GM12891 (cell line): Measurements from ENCODE around the gene CAMTA2.

Source experiments
- DNase-seq: peaks from one replicate; pipeline ENCODE4 v3.0.0; 2011; ENCODE audit warnings: low spot score; ENCODE audit not compliant: insufficient read length
- FAIRE-seq: peaks from 2 replicates; lab custom pipeline; 2011; peaks lifted over from hg19 to GRCh38; lab: Jason Lieb, UNC
- PAX5 ChIP-seq: IDR thresholded peaks from 2 replicates; pipeline ENCODE4 v1.6.1; 2011; ENCODE audit warnings: low read length, moderate library complexity, mild to moderate bottlenecking; ENCODE audit not compliant: insufficient read depth, severe bottlenecking
- POLR2A ChIP-seq: IDR thresholded peaks from 2 replicates; pipeline ENCODE4 v1.6.1; 2011; ENCODE audit warnings: low read depth, low read length, control low read depth
- POLR2AphosphoS5 ChIP-seq: IDR thresholded peaks from 2 replicates; pipeline ENCODE4 v1.6.1; 2011; ENCODE audit warnings: low read depth, low read length, control low read depth
- POU2F2 ChIP-seq: IDR thresholded peaks from 2 replicates; pipeline ENCODE4 v1.6.1; 2011; ENCODE audit warnings: low read depth, mild to moderate bottlenecking, control low read depth, low read length, moderate library complexity
- SPI1 ChIP-seq: IDR thresholded peaks from 2 replicates; pipeline ENCODE4 v1.6.1; 2011; ENCODE audit warnings: low read depth, low read length, control low read depth
- TAF1 ChIP-seq: IDR thresholded peaks from 2 replicates; pipeline ENCODE4 v1.6.1; 2011; ENCODE audit warnings: low read depth, low read length, control low read depth

The CAMTA2 gene

DNA sequence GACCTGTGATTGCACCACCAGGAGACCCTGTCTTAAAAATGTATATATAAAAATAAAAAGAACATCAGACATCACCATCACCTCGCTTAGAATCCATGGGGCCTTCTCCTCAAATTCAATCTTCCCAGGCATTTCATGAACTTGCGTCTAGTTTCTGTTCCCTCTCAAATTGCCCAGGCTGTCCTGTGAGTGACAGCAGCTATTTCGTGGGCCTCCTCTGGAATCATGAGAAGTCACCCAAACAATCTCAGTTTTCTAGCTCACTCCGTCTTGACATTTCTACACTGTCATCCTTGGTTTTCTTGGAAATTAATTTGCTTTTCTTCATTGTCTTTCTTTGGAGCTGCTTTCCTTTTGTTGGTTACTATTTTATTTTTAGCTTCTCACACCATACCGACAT lies 40.4 kb upstream of the CAMTA2 start:
- no peak for DNase-seq
- TF ChIP-seq POU2F2 (no peak), POLR2AphosphoS5 (no peak), PAX5 (no peak), SPI1 (no peak)
- no peak for FAIRE-seq

DNA sequence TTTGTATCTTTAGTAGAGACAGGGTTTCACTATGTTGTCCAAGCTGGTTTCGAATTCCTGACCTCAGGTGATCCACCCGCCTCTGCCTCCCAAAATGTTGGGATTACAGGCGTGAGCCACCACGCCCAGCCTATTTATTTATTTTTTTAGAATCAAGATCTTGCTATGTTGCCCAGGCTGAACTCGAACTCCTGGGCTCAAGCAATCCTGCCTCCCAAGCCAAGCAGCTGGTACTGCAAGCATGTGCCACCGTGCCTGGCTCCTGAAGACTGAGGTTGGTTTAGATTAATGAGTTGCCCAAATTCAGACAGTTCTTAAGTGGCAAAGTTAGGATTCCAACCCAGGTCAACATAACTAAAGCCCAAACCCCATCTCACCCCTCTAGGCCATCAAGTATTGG lies 39.8 kb upstream of the CAMTA2 start:
- no peak for FAIRE-seq
- DNase-seq, result no peak
- TF ChIP-seq POLR2A (no peak), PAX5 (no peak), POLR2AphosphoS5 (no peak), TAF1 (no peak), SPI1 (no peak), POU2F2 (no peak)

DNA sequence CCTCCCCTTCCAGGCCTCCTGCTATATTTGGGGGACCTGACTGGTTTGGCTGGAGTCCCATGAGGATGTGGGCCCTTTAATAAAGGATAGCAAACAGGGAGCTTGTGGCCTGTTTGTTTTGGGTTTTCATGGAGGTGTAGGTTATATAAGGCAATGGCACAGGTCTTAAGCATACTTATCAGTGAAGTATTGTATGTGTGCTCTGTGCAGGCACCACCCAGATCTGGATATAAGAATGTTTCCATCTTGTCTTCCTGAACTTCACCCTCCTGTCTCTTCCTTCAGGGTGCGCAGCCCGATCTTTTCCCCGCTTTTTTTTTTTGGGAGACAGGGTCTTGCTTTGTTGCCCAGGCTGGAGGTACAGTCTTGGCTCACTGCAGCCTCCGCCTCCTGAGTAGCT lies 37.1 kb upstream of the CAMTA2 start:
- no peak for TF ChIP-seq TAF1
- no peak for TF ChIP-seq PAX5
- FAIRE-seq, result no peak
- DNase-seq, result no peak

DNA sequence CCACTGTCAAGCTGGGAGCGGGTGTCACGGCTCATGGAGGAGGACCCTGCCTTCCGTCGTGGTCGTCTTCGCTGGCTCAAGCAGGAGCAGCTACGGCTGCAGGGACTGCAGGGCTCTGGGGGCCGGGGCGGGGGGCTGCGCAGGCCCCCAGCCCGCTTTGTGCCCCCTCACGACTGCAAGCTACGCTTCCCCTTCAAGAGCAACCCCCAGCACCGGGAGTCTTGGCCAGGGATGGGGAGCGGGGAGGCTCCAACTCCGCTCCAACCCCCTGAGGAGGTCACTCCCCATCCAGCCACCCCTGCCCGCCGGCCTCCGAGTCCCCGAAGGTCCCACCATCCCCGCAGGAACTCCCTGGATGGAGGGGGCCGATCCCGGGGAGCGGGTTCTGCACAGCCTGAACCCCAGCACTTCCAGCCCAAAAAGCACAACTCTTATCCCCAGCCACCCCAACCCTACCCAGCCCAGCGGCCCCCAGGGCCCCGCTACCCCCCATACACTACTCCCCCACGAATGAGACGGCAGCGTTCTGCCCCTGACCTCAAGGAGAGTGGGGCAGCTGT lies 36.2 kb upstream of the CAMTA2 start:
- FAIRE-seq, result no peak

DNA sequence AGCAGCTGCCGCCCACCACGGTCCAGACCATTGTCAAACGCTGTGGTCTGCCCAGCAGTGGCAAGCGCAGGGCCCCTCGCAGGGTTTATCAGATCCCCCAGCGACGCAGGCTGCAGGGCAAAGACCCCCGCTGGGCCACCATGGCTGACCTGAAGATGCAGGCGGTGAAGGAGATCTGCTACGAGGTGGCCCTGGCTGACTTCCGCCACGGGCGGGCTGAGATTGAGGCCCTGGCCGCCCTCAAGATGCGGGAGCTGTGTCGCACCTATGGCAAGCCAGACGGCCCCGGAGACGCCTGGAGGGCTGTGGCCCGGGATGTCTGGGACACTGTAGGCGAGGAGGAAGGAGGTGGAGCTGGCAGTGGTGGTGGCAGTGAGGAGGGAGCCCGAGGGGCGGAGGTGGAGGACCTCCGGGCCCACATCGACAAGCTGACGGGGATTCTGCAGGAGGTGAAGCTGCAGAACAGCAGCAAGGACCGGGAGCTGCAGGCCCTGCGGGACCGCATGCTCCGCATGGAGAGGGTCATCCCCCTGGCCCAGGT lies 34.8 kb upstream of the CAMTA2 start:
- no peak for FAIRE-seq
- DNase-seq, result no peak
- TF ChIP-seq TAF1 (no peak), POLR2AphosphoS5 (no peak), POLR2A (no peak), SPI1 (no peak)

More for the DNA sequence above, 36.2 kb upstream of the CAMTA2 start:
- TF ChIP-seq PAX5, result no peak
- TF ChIP-seq POLR2AphosphoS5, result no peak
- no peak for TF ChIP-seq POU2F2
- no peak for TF ChIP-seq SPI1
- no peak for TF ChIP-seq POLR2A
- no peak for TF ChIP-seq TAF1
- DNase-seq, result no peak

DNA sequence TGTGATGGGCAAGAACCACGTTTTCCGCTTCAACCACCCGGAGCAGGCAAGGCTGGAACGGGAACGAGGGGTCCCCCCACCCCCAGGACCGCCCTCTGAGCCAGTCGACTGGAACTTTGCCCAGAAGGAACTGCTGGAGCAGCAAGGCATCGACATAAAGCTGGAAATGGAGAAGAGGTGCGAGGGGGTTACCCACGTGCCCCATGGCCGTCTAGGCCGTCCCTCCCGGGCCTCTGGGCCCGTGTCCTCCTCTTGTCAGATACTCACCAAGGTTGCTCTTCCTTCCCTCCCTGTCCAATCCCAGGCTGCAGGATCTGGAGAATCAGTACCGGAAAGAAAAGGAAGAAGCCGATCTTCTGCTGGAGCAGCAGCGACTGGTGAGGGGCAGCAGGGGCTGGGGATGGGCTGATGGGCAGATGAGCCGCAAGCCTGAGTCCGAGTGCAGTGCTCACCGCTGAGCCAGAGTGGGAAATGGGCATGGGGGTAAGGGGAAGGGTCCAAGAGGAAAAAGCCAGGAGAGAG lies 33.1 kb upstream of the CAMTA2 start:
- FAIRE-seq (no peak), DNase-seq (no peak)
- TF ChIP-seq POU2F2 (no peak), TAF1 (no peak), SPI1 (no peak), POLR2A (no peak), PAX5 (no peak), POLR2AphosphoS5 (no peak)

DNA sequence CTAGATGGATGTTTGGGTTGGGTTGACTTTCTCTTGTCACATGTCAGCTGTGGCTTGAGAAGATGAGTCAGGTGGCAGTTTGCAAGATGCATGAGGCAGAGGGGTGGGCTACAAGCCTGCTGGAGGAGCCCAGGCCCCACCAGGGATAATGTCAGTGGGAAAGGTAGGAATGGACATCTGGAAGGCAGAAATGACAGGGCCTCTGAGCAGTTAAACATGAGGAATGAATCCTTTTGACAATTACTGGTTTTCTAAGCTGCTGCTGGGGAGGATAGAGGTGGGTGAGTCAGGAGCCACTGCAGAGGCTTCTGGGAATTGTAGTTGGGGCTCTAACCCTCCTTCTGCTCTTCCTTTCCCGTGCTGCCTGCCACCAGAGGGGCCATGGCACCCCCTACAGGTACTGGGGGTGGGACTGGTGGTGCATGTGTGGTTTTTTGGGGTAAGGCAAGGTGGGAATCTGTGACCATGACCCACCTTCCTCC lies 32.0 kb upstream of the CAMTA2 start:
- peak; percentile 59 for DNase-seq
- peak; percentile 55 for FAIRE-seq
- no peak for TF ChIP-seq PAX5
- no peak for TF ChIP-seq POU2F2
- no peak for TF ChIP-seq POLR2AphosphoS5
- TF ChIP-seq POLR2A, result no peak

DNA sequence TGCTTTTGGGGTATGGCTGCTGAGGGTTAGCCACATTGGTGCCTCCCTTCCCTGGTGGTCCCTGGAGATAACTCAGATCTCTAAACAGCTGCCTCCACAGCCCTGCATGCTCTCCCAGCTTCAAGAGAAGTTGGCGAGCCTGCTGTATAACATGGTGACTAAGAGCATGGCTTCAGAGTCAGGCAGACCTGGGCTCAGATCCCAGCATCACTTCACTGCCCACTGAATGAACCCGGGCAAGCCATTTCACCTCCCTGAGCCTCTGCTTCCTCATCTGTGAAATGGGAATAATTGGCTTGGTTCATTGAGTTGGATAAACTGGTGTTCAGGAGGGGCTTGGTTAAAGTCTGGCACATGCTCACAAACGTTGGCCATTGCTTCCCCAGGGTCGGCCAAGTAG lies 26.9 kb upstream of the CAMTA2 start:
- TF ChIP-seq POLR2AphosphoS5, result no peak
- no peak for TF ChIP-seq TAF1
- TF ChIP-seq POU2F2, result no peak
- no peak for TF ChIP-seq POLR2A
- TF ChIP-seq SPI1, result no peak
- no peak for TF ChIP-seq PAX5
- DNase-seq, result no peak

DNA sequence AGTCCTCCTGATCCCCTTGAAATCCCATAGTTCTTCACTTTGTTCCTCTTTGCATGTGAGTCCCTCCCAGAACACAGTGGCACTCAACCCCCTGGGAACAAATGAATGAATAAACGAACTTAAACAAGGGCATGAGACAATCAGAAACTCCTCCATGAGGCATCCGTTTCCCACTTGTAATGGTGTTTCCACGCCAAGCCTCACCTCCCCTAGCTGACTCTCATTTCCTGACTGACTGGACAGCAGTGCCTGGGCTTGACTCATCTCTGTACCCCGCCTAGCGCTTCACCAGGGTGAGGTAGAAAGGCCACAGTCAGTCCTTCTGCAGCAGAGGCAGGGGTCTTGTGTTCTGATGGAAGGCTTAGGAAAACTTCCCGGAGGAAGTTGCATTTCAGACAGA lies 24.5 kb upstream of the CAMTA2 start:
- DNase-seq (peak; percentile 61), FAIRE-seq (peak; percentile 85)
- TF ChIP-seq POU2F2 (peak; percentile 60; the same call in 1 of the 2 replicates), POLR2A (no peak)

More for the DNA sequence above, 26.9 kb upstream of the CAMTA2 start:
- no peak for FAIRE-seq

DNA sequence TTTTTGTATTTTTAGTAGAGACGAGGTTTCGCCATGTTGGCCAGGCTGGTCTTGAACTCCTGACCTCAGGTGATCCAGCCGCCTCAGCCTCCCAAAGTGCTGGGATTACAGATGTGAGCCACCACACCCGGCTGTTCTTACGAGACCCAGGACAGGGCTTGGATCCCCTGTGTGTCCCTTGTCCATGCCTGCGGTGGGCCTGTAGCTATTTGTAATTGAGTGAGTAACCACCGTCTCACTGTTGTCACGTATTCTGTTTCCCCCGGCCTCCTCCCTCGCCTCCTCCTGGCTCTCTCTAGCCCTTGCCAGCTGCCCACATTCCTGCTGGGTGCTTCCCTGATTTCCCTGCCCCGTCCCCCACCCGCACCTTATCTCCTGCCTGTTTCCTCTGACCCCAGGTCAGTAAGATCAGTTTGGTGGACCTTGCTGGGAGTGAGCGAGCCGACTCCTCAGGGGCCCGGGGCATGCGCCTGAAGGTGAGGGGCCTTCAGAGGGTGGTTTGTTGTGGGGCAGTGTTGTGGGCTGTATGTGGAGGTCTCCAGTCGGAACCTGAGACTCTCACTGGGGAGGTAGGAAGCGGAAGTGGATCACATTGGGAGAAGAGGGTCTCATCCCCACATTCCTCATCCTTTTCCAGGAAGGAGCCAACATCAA lies 15.9 kb upstream of the CAMTA2 start:
- FAIRE-seq (no peak), DNase-seq (no peak)
- TF ChIP-seq TAF1 (no peak), POLR2A (no peak), SPI1 (no peak), POU2F2 (no peak), POLR2AphosphoS5 (no peak), PAX5 (no peak)
